Raji (cell line): ENCODE data around the gene RHOXF2.
"Not testable (repeated sequence)": the region's sequence is repeated elsewhere in the genome, so short reads cannot be mapped to it uniquely, and the experiment has no call there.

Experiments used
- POLR2A ChIP-seq: IDR thresholded peaks from 2 replicates; pipeline ENCODE4 v1.6.1; 2011; ENCODE audit warnings: low read depth, low read length, control low read depth; ENCODE audit not compliant: insufficient read depth

RHOXF2 gene, protein sequence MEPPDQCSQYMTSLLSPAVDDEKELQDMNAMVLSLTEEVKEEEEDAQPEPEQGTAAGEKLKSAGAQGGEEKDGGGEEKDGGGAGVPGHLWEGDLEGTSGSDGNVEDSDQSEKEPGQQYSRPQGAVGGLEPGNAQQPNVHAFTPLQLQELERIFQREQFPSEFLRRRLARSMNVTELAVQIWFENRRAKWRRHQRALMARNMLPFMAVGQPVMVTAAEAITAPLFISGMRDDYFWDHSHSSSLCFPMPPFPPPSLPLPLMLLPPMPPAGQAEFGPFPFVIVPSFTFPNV

GRCh38 chrX:120158313-120158712 is at the start of gene RHOXF2:
TSS of gene RHOXF2 (plus strand) at chrX:120158613. CDS start at chrX:120158751, 138 bp downstream.
- not testable (repeated sequence) for TF ChIP-seq POLR2A

DNA sequence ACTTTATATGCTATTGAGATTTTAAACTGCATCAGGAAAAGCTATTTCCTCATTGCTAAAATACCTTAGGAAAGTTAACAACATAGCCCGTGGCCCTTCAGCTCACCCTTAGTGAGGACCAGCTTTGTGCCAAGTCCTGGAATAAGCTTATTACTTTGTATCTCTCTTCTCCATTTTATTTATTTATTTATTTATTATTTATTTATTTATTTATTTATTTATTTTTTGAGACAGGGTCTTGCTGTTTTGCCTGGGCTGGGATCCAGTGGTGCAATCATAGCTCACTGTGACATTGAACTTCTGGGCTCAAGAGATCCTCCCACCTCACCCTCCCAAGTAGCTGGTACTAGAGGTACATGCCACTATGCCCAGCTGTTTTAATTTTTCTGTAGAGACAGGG is 49.0 kb upstream of the RHOXF2 start:
- no peak for TF ChIP-seq POLR2A

GRCh38 chrX:120111611-120112010 is 46.8 kb upstream of the RHOXF2 start:
- no peak for TF ChIP-seq POLR2A

DNA sequence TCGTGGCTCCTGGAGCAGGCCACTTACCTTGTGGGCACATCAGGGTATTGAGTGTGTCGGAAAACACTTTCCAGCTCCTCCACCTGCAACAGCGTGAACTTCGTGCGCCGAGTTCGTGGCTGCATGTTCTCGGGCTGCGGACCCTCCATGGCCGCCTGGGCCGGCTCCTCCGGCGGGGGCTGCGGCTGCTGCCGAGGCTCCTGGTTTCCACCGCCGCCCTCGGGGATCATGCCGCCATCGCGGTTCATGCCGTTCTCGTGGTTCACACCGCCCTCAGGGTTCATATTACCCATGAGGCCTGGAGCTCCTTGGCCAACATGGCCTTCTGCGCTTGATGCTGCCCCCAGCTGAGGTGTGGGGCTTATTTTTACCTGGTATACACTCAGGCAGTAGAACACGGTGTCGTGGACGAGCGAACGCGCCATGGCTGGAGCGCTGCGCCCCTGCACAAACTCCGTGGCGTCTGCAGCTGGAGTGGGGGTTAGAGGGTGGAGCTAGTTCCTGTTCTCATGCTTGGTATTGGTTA is 42.9 kb upstream of the RHOXF2 start, which contains the start of gene RHOXF1:
RHOXF1 (minus strand) TSS at position 476 of the 526 bp plus-strand sequence; CDS start at position 425, 51 bp downstream.
- TF ChIP-seq POLR2A, result no peak

- TF ChIP-seq POLR2A, result no peak
Measured at GRCh38 chrX:120120223-120120622, 38.2 kb upstream of the RHOXF2 start.

DNA sequence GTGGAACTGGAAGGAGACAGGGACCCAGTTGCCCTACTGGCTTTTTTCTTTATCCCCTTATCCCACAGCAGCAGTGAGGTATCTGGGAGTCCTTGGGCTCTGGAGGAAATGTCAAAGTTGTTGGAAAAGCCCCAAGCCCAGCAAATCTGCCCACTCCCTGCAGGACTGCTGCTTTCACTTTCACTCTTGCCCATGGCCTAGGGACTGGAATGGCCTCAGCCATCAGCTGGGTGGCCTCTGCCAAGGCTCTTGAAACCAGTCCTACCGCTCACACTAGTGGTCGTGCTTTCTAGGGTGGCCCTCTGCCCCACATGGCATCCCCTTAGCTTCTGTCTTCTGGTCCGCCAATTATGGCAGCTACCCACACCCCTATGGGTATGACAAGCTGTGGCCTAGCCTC is 33.0 kb upstream of the RHOXF2 start:
- no peak for TF ChIP-seq POLR2A

- TF ChIP-seq POLR2A, result no peak
Measured at GRCh38 chrX:120136128-120136527, 22.3 kb upstream of the RHOXF2 start.

DNA sequence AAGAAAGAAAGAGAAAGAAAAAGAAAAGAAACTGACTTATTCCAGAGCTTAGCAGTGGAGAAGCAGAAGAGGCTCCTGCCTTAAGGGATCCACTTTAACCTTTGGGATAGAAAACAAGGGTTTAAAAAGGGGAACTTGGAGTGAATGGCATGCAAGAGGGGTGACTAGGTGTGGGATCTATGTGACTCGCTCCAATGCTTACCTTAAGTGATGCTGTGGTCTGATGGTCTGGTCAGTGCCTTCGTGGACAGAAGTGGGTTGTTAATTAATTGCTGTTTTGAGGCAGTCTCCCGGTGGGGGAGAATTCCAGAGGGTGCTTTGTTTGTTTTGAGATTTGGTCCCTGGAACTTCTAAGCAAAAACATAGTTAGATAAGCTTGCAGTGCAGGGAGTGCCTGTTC is 21.6 kb upstream of the RHOXF2 start:
- no peak for TF ChIP-seq POLR2A

- TF ChIP-seq POLR2A, result no peak
Measured at GRCh38 chrX:120137439-120137838, 21.0 kb upstream of the RHOXF2 start.

DNA sequence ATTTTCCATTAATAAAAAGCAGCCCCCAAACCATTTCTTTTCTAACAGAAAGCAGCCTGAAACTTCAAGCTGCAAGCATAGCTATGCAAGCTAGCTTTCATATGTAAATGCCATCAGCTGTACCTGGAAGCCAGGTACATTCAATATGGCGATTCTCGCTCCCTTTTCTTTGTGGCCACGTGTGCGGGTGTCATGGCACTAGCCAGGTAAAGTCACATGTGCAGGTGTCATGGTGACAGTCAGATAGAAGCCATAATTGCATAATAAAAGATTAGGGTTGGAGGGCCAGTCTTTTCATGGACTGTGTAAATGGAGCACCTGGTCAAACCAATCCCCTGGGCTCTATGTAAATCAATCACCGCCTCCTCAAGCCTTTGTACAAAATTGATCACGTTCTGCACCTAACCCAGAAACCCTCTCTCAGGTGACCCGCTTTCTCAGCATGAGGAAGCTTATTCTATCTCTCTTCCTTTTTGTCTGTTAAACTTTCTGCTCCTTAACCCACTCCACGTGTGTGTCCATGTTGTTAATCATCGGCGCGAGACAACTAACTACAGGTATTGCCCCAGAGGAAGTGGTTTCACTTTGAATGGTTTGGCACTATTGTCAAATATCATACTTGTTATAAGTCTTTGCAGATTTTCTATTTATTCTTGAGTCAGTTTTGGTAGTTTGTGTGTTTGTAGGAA is 18.0 kb upstream of the RHOXF2 start:
- TF ChIP-seq POLR2A, result no peak

GRCh38 chrX:120144178-120144844 is 14.1 kb upstream of the RHOXF2 start:
- TF ChIP-seq POLR2A, result no peak

DNA sequence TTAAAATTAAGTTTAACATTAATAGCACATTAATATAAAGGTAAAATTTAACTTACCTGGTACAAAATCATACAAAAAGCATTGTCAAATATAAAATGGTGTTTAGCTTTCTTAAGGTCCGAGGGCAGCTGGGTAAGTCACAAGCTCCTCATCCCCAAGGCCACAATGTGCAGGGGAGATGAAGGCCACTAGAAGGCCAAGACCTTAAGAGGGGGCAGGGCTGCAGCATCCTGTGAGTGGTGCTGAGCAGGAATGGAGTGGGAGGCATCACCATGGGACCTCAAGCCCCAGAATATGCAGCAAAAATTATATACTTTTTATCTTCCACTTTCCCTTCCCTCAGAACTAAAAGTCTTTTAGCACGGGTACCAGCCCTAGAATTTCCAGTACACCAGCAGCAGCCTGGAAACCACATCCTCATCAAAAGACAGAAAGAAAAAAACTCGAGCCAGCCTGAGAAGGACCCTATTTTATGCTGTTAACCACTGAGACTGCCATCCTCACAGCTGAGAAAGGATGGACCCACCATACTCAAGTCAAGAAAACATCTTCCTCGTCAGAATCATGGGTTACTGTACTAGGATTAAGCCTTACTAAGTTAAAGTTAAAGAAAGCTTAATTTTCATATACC is 13.0 kb upstream of the RHOXF2 start:
- TF ChIP-seq POLR2A, result no peak

- TF ChIP-seq POLR2A, result no peak
Measured at GRCh38 chrX:120147537-120147936, 10.9 kb upstream of the RHOXF2 start.

- no peak for TF ChIP-seq POLR2A
Measured at GRCh38 chrX:120200851-120201250, 42.4 kb downstream of the RHOXF2 start.
